Colonic mucosa (tissue), 4 donors: ENCODE data around the gene SIGLEC1. TPM values are rescaled to one million over a fixed set of nuclear protein-coding genes. Genes with fewer than 3 reads are reported as not detected.

Experiments
- DNase-seq: peaks from one replicate; pipeline ENCODE4 v3.0.0-alpha.2; 2020
- H3K27ac ChIP-seq: fragments of 200-600 bp; one replicate; pipeline ENCODE4 v1.8.0; 2021
- H3K27me3 ChIP-seq: fragments of 200-600 bp; one replicate; pipeline ENCODE4 v1.8.0; 2021
- H3K36me3 ChIP-seq: fragments of 200-600 bp; one replicate; pipeline ENCODE4 v1.8.0; 2021
- H3K4me1 ChIP-seq: fragments of 200-600 bp; one replicate; pipeline ENCODE4 v1.8.0; 2021; ENCODE audit warnings: mild to moderate bottlenecking
- H3K4me3 ChIP-seq: fragments of 200-600 bp; one replicate; pipeline ENCODE4 v1.8.0; 2021
- H3K9ac ChIP-seq, 2 donors: one replicate each; pipeline ENCODE4 v1.7.0; 2013; ENCODE audit warnings: control low read depth in 2 of 2, low read depth in 2 of 2, low read length in 2 of 2
- H3K9me3 ChIP-seq: fragments of 200-600 bp; one replicate; pipeline ENCODE4 v1.8.0; 2021
- intact Hi-C: fragments of 100-400 bp; cut with DNase I; formaldehyde crosslinking; loops from one replicate; pipeline ENCODE4 v1.14.1; 2022
- total RNA-seq, 2 donors: library from RNA; stranded (reverse); fragmentation: NEBNext Ultra II Directional in 1 of 2; extraction: Animal tissue kit (Norgen Biotek cat#: 25700) in 1 of 2; gene quantifications; one replicate each; pipeline ENCODE4 v1.2.1, GENCODE V29; 2021
- TF ChIP-seq, protein P1 (sequence below): fragments of 200-600 bp; IDR thresholded peaks from one replicate; pipeline ENCODE4 v1.8.0; 2022; ENCODE audit warnings: antibody characterized with exemption, mild to moderate bottlenecking
- donor health status: healthy.
- donor health status: DM: no; HTN: no; CAD: no.
- donor health status: DM: no; HTN: no; CAD: no.

Gene SIGLEC1
- total RNA-seq, 2 donors from 2014 or later, result 2.5 to 4.6 TPM

DNA sequence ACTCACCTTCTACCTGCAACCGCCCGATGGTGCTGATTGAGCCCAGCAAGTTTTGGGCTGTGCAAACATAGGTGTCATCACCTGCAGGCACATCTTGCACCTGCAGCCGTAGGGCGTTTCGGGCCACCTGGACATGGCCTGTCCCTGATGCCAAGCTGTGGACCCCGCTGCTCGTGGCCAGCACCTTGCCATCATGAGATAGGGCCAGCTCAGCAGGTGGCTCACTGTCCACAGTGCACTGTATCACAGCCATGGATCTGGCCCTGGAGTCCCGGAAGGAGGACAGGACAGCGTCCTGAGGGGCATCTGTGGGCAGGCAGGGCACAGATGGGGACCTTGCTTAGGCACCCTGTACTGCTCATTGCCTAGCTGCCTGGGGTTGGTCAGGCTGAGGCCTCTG, 20.5 kb downstream of the SIGLEC1 start:
- Histone ChIP-seq H3K4me1 (no peaks in the 10 kb centered on the region), H3K27ac (no peak overlapping the region), H3K27me3 (no peaks in the 10 kb centered on the region), H3K4me3 (no peak overlapping the region), H3K36me3 (no peaks in the 10 kb centered on the region), H3K9me3 (no peaks in the 10 kb centered on the region), H3K9ac (no peak overlapping the region)
- intact Hi-C loops, result no loop called here
- TF ChIP-seq, protein P1, sequence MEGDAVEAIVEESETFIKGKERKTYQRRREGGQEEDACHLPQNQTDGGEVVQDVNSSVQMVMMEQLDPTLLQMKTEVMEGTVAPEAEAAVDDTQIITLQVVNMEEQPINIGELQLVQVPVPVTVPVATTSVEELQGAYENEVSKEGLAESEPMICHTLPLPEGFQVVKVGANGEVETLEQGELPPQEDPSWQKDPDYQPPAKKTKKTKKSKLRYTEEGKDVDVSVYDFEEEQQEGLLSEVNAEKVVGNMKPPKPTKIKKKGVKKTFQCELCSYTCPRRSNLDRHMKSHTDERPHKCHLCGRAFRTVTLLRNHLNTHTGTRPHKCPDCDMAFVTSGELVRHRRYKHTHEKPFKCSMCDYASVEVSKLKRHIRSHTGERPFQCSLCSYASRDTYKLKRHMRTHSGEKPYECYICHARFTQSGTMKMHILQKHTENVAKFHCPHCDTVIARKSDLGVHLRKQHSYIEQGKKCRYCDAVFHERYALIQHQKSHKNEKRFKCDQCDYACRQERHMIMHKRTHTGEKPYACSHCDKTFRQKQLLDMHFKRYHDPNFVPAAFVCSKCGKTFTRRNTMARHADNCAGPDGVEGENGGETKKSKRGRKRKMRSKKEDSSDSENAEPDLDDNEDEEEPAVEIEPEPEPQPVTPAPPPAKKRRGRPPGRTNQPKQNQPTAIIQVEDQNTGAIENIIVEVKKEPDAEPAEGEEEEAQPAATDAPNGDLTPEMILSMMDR, result no peak
- no peak for DNase-seq

DNA sequence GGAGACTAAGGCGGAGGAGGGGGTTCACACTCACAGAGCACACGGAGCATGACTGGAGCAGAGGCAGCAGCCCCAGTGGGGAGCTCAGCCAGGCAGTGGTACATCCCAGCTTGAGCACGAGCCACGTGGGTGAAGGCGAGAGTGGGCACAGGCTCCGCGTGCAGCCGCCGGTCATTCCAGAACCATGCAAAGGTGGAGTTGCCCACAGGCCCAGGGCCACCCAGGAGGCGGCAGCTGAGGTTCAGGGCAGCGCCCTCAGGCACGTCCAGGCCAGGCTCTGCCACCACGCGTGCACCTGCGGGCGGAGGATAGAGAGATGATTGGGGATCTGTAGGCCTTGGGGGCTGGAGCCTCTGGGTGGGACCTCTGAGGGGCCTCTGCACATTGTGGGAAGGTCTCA, 21.1 kb downstream of the SIGLEC1 start:
- H3K36me3 ChIP-seq, result no peaks in the 10 kb centered on the region
- no peak overlapping the region for H3K4me3 ChIP-seq
- no peak for DNase-seq
- no peaks in the 10 kb centered on the region for H3K27me3 ChIP-seq
- H3K27ac ChIP-seq, result no peak overlapping the region
- H3K9ac ChIP-seq, result no peak overlapping the region
- TF ChIP-seq, protein P1, result no peak
- intact Hi-C loops, result no loop called here
- no peaks in the 10 kb centered on the region for H3K9me3 ChIP-seq
- no peaks in the 10 kb centered on the region for H3K4me1 ChIP-seq

DNA sequence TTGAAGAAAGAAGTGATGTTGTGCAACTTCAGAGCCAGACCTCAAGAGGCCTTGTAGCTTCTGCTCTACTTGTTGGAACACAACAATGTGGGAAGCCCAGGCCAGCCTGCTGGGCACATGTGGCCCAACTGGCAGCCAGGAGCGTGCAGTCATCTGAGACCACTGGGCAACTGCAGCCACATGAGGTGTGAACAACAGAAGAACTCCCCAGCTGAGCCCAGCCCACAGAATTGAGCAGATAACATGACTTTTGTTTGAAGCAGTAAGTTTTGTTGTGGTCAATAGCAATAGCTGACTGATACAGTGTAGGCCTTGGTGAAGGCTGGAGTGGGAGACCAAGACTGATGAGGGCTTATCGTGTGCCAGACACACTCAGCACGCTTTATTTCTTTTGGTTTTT, 22.0 kb downstream of the SIGLEC1 start:
- Histone ChIP-seq H3K27ac (no peak overlapping the region), H3K36me3 (no peaks in the 10 kb centered on the region), H3K4me3 (no peak overlapping the region), H3K4me1 (no peaks in the 10 kb centered on the region), H3K9me3 (no peaks in the 10 kb centered on the region), H3K9ac (no peak overlapping the region), H3K27me3 (no peaks in the 10 kb centered on the region)
- intact Hi-C loops, result no loop called here
- no peak for DNase-seq
- TF ChIP-seq, protein P1, result no peak

DNA sequence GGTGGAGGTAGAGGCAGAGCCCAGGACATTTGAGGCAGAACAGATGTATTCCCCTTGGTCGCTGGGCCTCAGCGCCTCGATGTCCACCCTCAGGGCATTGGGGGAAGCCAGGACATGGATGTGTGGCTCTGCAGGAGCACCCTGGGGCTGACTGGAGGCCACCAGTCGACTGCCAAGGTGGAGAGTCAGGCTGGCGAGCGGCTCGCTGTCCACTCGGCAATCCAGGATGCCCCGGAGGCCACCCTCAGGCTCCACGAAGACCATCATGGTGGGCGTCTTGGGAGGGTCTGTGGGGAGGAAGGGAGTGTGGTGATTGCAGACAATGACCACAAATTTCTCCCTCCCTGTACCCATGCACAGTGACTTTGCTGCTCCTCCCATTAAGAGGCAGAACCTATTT, 22.4 kb downstream of the SIGLEC1 start:
- DNase-seq, result no peak
- TF ChIP-seq, protein P1, result no peak
- H3K9me3 ChIP-seq, result no peaks in the 10 kb centered on the region

DNA sequence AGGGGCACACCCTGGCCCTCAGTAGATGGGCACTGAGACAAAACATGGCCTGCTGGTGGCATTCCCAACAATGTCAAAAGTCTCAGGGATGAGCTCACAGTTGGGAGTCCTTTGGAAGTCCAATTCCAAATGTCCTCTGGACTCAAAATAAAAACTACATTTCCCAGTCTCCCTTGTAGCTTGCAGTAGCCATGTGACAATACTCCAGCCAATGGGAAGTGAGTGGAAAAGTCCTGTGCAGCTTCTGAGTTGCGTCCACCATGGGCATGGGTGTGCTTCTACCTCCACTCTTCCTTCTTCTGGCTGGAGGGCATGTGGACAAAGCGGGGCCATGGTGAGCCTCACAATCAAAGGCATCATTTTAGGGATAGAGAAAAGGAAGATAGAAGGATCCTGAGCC, 24.7 kb downstream of the SIGLEC1 start:
- Histone ChIP-seq H3K27me3 (no peaks in the 10 kb centered on the region), H3K4me3 (no peak overlapping the region), H3K9ac (no peak overlapping the region), H3K4me1 (no peaks in the 10 kb centered on the region), H3K9me3 (no peaks in the 10 kb centered on the region), H3K27ac (peak overlapping the region; percentile 44), H3K36me3 (no peaks in the 10 kb centered on the region)
- DNase-seq, result no peak
- TF ChIP-seq, protein P1, result no peak
- intact Hi-C loops, result loop anchor here (10.0 kb wide), 1 partner anchor 397 kb away; no protein-coding TSS in a partner anchor

More for the DNA sequence above, 22.4 kb downstream of the SIGLEC1 start:
- Histone ChIP-seq H3K36me3 (no peaks in the 10 kb centered on the region), H3K27ac (no peak overlapping the region), H3K27me3 (no peaks in the 10 kb centered on the region), H3K9ac (no peak overlapping the region), H3K4me1 (no peaks in the 10 kb centered on the region), H3K4me3 (no peak overlapping the region)
- intact Hi-C loops, result loop anchor here (10.0 kb wide), 1 partner anchor 395 kb away; no protein-coding TSS in a partner anchor
